SK-N-SH treated with all-trans-retinoic acid at 6 μM for 48 hours (cell line): ENCODE results near the gene RAPSN.

Experiments
- ATAC-seq: fragments of 200-7000 bp; cut with Tn5 transposase; 3 replicates; pipeline ENCODE4 v1.9.1; 2020; ENCODE audit warnings: mild to moderate bottlenecking, moderate library complexity
- ARNTL ChIP-seq: fragments of 450-650 bp; formaldehyde crosslinking; IDR thresholded peaks from 2 replicates; pipeline ENCODE4 v1.5.0; 2020; ENCODE audit warnings: low read depth, mild to moderate bottlenecking, moderate library complexity, borderline replicate concordance
- BACH2 ChIP-seq: fragments of 250-450 bp; sonication (Bioruptor Pico); IDR thresholded peaks from 2 replicates; pipeline ENCODE4 v1.9.0; 2021; ENCODE audit warnings: mild to moderate bottlenecking, borderline replicate concordance
- CREB5 ChIP-seq: fragments of 250-450 bp; sonication (Bioruptor Pico); IDR thresholded peaks from 2 replicates; pipeline ENCODE4 v1.5.1; 2020; ENCODE audit warnings: low read depth, mild to moderate bottlenecking, moderate library complexity
- ESRRG ChIP-seq: fragments of 250-450 bp; sonication (Bioruptor Pico); IDR thresholded peaks from 2 replicates; pipeline ENCODE4 v1.6.1; 2021; ENCODE audit warnings: mild to moderate bottlenecking
- ISL1 ChIP-seq: fragments of 250-450 bp; sonication (Bioruptor Pico); IDR thresholded peaks from 2 replicates; pipeline ENCODE4 v2.1.2; 2022; ENCODE audit warnings: mild to moderate bottlenecking, moderate library complexity
- OSR1 ChIP-seq: fragments of 250-450 bp; sonication (Bioruptor Pico); IDR thresholded peaks from 2 replicates; pipeline ENCODE4 v1.8.0; 2022; ENCODE audit warnings: moderate library complexity, mild to moderate bottlenecking, inconsistent platforms
- PATZ1 ChIP-seq: fragments of 250-450 bp; sonication (Bioruptor Pico); IDR thresholded peaks from 2 replicates; pipeline ENCODE4 v1.8.0; 2020; ENCODE audit warnings: mild to moderate bottlenecking, moderate library complexity, borderline replicate concordance
- POU6F1 ChIP-seq: fragments of 250-450 bp; sonication (Bioruptor Pico); IDR thresholded peaks from 2 replicates; pipeline ENCODE4 v1.8.0; 2021; ENCODE audit warnings: low read depth, mild to moderate bottlenecking, moderate library complexity, borderline replicate concordance
- RARB ChIP-seq: fragments of 250-450 bp; sonication (Bioruptor Pico); IDR thresholded peaks from 2 replicates; pipeline ENCODE4 v1.8.0; 2021; ENCODE audit warnings: mild to moderate bottlenecking, moderate library complexity
- SNAI2 ChIP-seq: fragments of 250-450 bp; sonication (Bioruptor Pico); IDR thresholded peaks from 2 replicates; pipeline ENCODE4 v1.5.0; 2020; ENCODE audit warnings: mild to moderate bottlenecking, moderate library complexity
- TCF4 ChIP-seq: fragments of 250-450 bp; sonication (Bioruptor Pico); IDR thresholded peaks from 2 replicates; pipeline ENCODE4 v1.8.0; 2021; ENCODE audit warnings: mild to moderate bottlenecking, moderate library complexity, borderline replicate concordance
- TOX ChIP-seq: fragments of 250-450 bp; sonication (Bioruptor Pico); IDR thresholded peaks from 2 replicates; pipeline ENCODE4 v1.8.0; 2021; ENCODE audit warnings: mild to moderate bottlenecking, moderate library complexity, borderline replicate concordance
- TSHZ2 ChIP-seq: fragments of 250-450 bp; sonication (Bioruptor Pico); IDR thresholded peaks from 2 replicates; pipeline ENCODE4 v1.5.0; 2020; ENCODE audit warnings: mild to moderate bottlenecking, moderate library complexity
- ZC3H10 ChIP-seq: fragments of 250-450 bp; sonication (Bioruptor Pico); IDR thresholded peaks from 2 replicates; pipeline ENCODE4 v1.5.1; 2021; ENCODE audit warnings: mild to moderate bottlenecking, moderate library complexity
- ZFP3 ChIP-seq: fragments of 250-450 bp; sonication (Bioruptor Pico); IDR thresholded peaks from 2 replicates; pipeline ENCODE4 v1.5.0; 2020; ENCODE audit warnings: mild to moderate bottlenecking, moderate library complexity
- ZNF8 ChIP-seq: fragments of 450-650 bp; formaldehyde crosslinking; IDR thresholded peaks from 2 replicates; pipeline ENCODE4 v1.5.0; 2020; ENCODE audit warnings: mild to moderate bottlenecking, moderate library complexity

Gene RAPSN

GRCh38 chr11:47396049-47396320 is 53.0 kb downstream of the RAPSN start:
- no peak for ATAC-seq
- TF ChIP-seq ZFP3 (CRISPR knock-in tag) (no peak), TSHZ2 (CRISPR knock-in tag) (no peak), SNAI2 (no peak), TCF4 (no peak), ISL1 (CRISPR knock-in tag) (no peak), RARB (no peak), OSR1 (CRISPR knock-in tag) (no peak), ESRRG (no peak)

GRCh38 chr11:47395223-47396048 is 53.5 kb downstream of the RAPSN start:
- ATAC-seq = no peak
- TF ChIP-seq CREB5 (CRISPR knock-in tag) (no peak), BACH2 (CRISPR knock-in tag) (no peak)
- TF ChIP-seq, all 23 proteins: peak for 0

GRCh38 chr11:47394322-47395222 is 54.4 kb downstream of the RAPSN start:
- TF ChIP-seq ESRRG (no peak), POU6F1 (CRISPR knock-in tag) (no peak), BACH2 (CRISPR knock-in tag) (no peak), TOX (CRISPR knock-in tag) (no peak), RARB (no peak), PATZ1 (CRISPR knock-in tag) (no peak), OSR1 (CRISPR knock-in tag) (no peak), TCF4 (no peak), TSHZ2 (CRISPR knock-in tag) (no peak), ZC3H10 (CRISPR knock-in tag) (no peak), ZNF8 (CRISPR knock-in tag) (no peak), ZFP3 (CRISPR knock-in tag) (no peak), ISL1 (CRISPR knock-in tag) (no peak), ARNTL (CRISPR knock-in tag) (no peak)
- TF ChIP-seq, all 23 proteins: peak for 0
- ATAC-seq = no peak
